Rectal smooth muscle tissue (tissue), 1 donor: ENCODE data around the gene PVR.
A peak's percentile ranks its signal among the peaks of the same experiment; 100 is the strongest.

Experiments used
- H3K27ac ChIP-seq: one replicate; pipeline ENCODE4 v1.7.0; 2013; ENCODE audit warnings: low read depth, low read length, inconsistent platforms
- H3K27me3 ChIP-seq: one replicate; pipeline ENCODE4 v1.7.0; 2013; ENCODE audit warnings: low read length; ENCODE audit not compliant: control insufficient read depth, insufficient read depth
- H3K36me3 ChIP-seq: one replicate; pipeline ENCODE4 v1.7.0; 2013; ENCODE audit warnings: low read length; ENCODE audit not compliant: control insufficient read depth, insufficient read depth
- H3K4me1 ChIP-seq: one replicate; pipeline ENCODE4 v1.7.0; 2013; ENCODE audit warnings: low read length; ENCODE audit not compliant: control insufficient read depth, insufficient read depth
- H3K4me3 ChIP-seq: one replicate; pipeline ENCODE4 v1.7.0; 2013; ENCODE audit warnings: low read length
- H3K9ac ChIP-seq: one replicate; pipeline ENCODE4 v1.7.0; 2013; ENCODE audit warnings: low read length

Gene PVR, protein sequence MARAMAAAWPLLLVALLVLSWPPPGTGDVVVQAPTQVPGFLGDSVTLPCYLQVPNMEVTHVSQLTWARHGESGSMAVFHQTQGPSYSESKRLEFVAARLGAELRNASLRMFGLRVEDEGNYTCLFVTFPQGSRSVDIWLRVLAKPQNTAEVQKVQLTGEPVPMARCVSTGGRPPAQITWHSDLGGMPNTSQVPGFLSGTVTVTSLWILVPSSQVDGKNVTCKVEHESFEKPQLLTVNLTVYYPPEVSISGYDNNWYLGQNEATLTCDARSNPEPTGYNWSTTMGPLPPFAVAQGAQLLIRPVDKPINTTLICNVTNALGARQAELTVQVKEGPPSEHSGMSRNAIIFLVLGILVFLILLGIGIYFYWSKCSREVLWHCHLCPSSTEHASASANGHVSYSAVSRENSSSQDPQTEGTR

GRCh38 chr19:44643605-44644401 is at the start of gene PVR:
TSS of gene PVR (plus strand) at chr19:44643910. CDS start at chr19:44644097, 187 bp downstream.
- Histone ChIP-seq H3K36me3 (peaks cover 3% of the 10 kb centered on the region), H3K4me1 (peaks cover 2% of the 10 kb centered on the region), H3K27me3 (no peaks in the 10 kb centered on the region), H3K27ac (peak within 1 kb of the TSS; percentile 72), H3K4me3 (peak within 1 kb of the TSS; percentile 88), H3K9ac (peak within 1 kb of the TSS; percentile 68)

DNA sequence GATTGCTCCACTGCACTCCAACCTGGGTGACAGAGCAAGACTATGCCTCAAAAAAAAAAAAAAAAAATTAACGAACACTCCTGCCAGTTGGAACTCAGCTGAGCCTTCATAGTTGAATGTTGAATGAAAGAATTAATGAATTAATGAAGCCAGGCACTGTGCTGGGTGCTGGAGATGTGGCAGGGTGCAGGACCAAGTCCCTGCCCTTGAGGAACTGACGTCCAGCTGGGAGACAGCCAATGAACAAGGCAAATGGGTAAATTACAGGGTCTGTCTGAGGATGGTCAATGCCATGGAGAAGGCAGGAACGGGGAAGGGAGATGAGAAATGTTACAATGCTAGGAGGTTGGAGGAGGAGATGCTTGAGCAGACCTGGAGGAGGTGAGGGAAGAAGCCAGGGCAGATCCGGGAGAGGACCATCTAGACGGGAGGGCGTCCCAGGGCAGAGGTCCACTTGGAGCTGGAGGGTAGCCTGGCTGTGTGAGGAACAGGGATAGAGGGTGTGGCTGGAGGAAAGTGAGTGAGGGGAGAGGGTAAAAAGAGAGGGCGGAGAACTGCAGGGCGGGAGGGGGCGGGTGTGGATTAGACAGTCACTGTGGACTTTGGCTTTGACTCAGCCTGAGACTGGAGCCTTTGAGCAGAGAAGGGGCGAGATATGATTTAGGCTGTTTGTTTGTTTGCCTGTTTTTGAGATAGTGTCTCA is 47.1 kb upstream of the PVR start:
- Histone ChIP-seq H3K9ac (no peak overlapping the region), H3K4me1 (no peaks in the 10 kb centered on the region), H3K27ac (no peak overlapping the region), H3K4me3 (no peak overlapping the region), H3K36me3 (no peaks in the 10 kb centered on the region), H3K27me3 (no peaks in the 10 kb centered on the region)

DNA sequence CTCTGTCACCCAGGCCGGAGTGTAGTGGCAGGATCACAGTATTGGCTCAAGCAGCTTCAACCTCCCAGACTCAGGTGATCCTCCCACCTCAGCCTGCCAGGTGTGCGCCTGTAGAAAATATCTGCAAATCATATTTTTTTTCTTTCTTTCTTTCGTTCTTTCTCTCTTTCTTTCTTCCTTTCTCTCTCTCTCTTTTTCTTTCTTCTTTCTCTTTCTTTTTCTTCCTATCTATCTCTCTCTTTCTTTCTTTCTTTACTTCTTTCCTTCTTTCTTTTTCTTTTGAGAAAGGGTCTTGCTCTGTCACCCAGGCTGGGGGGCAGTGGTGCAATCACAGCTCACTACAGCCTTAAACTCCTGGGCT is 46.6 kb upstream of the PVR start:
- no peak overlapping the region for H3K4me3 ChIP-seq
- no peaks in the 10 kb centered on the region for H3K36me3 ChIP-seq
- H3K27ac ChIP-seq = no peak overlapping the region
- H3K4me1 ChIP-seq = no peaks in the 10 kb centered on the region
- no peaks in the 10 kb centered on the region for H3K27me3 ChIP-seq
- no peak overlapping the region for H3K9ac ChIP-seq

DNA sequence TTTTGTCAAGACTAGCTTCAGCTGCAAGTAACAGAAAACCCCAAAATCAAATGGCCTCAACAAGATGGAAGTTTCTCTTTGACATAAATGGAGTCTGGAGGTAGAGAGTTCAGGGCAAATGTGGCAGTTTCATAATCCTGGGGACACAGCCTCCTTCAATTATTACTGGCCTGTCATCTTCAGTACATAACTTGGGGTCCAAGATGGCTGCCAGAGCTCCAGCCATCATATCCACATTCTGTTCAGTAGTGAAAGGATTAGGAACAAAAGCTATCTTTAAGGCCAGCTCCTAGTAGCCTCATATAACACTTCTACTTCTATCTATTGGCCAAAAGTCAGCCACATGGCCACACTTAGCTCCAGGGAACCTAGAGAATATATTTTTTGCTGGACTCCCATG is 45.4 kb upstream of the PVR start:
- no peaks in the 10 kb centered on the region for H3K27me3 ChIP-seq
- no peaks in the 10 kb centered on the region for H3K36me3 ChIP-seq
- no peak overlapping the region for H3K27ac ChIP-seq
- no peaks in the 10 kb centered on the region for H3K4me1 ChIP-seq
- no peak overlapping the region for H3K4me3 ChIP-seq
- no peak overlapping the region for H3K9ac ChIP-seq

GRCh38 chr19:44598880-44599279 is 44.8 kb upstream of the PVR start:
- H3K27me3 ChIP-seq = no peaks in the 10 kb centered on the region
- H3K4me3 ChIP-seq = no peak overlapping the region
- H3K36me3 ChIP-seq = no peaks in the 10 kb centered on the region
- H3K4me1 ChIP-seq = no peaks in the 10 kb centered on the region
- no peak overlapping the region for H3K27ac ChIP-seq
- H3K9ac ChIP-seq = no peak overlapping the region

DNA sequence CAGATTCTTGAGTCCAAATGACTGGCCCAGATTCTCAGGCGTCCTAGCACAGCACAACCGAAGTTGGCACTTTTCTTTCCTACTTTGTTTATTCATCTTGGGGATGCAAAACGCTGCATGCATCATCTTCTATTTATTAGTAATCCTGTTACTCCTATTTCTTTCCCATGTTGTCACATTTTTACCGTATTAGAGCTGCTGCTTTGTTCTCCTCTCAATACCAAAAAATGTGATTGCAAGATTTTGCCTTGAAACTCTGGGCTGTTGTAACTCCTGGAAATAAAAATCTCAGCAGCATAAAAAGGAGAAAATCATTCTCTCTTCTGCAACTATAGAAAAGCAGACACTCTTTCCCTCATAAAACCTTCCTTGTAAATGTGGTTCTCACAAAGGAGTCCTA is 43.2 kb upstream of the PVR start:
- H3K4me3 ChIP-seq = no peak overlapping the region
- no peak overlapping the region for H3K27ac ChIP-seq
- no peaks in the 10 kb centered on the region for H3K27me3 ChIP-seq
- no peaks in the 10 kb centered on the region for H3K4me1 ChIP-seq
- H3K9ac ChIP-seq = no peak overlapping the region
- no peaks in the 10 kb centered on the region for H3K36me3 ChIP-seq

- Histone ChIP-seq H3K9ac (no peak overlapping the region), H3K36me3 (no peaks in the 10 kb centered on the region), H3K27me3 (no peaks in the 10 kb centered on the region), H3K27ac (no peak overlapping the region), H3K4me3 (no peak overlapping the region), H3K4me1 (no peaks in the 10 kb centered on the region)
Observed at GRCh38 chr19:44602081-44602480, 41.6 kb upstream of the PVR start.

DNA sequence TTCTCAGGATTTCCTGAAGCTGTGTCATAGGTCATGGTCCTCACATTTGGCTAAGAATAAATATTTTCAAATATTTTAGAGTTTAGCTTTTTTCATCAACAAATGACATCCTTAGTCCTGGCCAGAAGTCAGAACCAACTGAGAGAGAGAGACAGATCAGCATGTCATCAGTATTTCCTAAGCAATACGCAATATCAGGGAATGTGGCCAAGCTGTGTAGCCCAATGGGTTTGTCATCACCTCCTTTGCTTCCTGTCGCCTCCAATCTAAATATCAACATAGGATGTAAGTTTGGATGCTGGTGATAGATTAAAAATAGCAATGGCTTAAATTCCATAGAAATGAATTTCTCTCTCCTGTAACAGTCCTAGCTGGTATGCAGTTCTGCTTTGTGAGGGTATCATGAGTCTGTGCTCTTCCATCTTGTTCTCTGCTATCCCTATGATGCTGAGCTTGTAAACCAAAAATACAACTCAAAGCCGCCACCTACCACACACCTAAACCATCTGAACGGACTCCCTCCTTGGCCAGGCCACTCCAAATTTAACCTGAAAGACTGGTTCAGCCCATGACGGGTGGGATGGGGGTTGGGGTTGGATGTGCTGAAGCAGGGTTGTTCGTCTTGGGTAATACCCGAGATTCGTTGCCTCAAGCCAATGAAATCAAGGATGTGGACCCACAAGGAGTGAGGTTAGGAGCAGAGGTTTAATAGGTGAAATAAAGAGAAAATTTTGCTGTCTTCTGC is 40.3 kb upstream of the PVR start:
- no peaks in the 10 kb centered on the region for H3K4me1 ChIP-seq
- no peaks in the 10 kb centered on the region for H3K27me3 ChIP-seq
- H3K36me3 ChIP-seq = no peaks in the 10 kb centered on the region
- H3K9ac ChIP-seq = no peak overlapping the region
- no peak overlapping the region for H3K4me3 ChIP-seq
- H3K27ac ChIP-seq = no peak overlapping the region

DNA sequence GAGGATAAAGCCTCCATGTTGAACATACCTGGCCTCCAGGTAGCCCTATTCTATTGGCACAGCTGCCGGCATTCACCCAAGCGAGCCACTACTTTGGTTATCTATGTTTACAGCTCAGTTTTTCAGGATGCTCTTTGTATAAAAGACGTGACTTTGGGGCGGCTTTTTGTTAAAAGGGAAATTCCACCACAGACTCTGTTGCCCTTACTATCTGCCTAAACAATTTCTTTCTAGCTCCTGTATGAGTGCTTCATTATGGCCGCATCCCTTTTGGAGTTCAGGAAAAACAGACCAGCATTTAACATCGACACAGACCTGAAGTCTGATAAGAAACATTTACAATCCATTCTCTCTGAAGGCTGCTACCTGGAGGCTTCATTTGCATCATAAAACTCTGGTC is 39.5 kb upstream of the PVR start:
- H3K4me1 ChIP-seq = no peaks in the 10 kb centered on the region
- no peaks in the 10 kb centered on the region for H3K36me3 ChIP-seq
- no peak overlapping the region for H3K9ac ChIP-seq
- no peak overlapping the region for H3K27ac ChIP-seq
- H3K27me3 ChIP-seq = no peaks in the 10 kb centered on the region
- no peak overlapping the region for H3K4me3 ChIP-seq

- no peak overlapping the region for H3K27ac ChIP-seq
- H3K9ac ChIP-seq = no peak overlapping the region
- no peaks in the 10 kb centered on the region for H3K36me3 ChIP-seq
- no peaks in the 10 kb centered on the region for H3K27me3 ChIP-seq
- no peak overlapping the region for H3K4me3 ChIP-seq
- no peaks in the 10 kb centered on the region for H3K4me1 ChIP-seq
Observed at GRCh38 chr19:44605547-44605946, 38.2 kb upstream of the PVR start.

DNA sequence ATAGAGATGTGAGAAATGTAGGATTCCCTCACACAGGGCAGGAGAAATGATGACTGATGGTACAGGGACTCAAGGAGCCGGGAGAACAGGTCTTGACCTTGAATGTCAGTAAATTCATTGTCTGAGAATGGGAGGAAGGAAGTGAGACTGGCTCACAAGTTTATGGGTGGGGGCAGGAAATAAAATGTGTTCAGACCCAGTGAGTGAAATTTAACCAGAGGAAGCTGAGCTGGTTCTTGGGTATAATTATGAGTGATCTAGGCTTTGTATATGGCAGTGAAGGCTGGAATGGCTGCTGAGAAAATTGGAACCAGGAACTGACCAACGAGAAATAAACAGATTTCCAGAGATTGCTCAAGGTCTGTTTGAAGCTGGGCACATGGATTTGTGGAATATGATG is 36.7 kb upstream of the PVR start:
- H3K4me3 ChIP-seq = no peak overlapping the region
- no peaks in the 10 kb centered on the region for H3K4me1 ChIP-seq
- no peak overlapping the region for H3K27ac ChIP-seq
- H3K36me3 ChIP-seq = no peaks in the 10 kb centered on the region
- H3K9ac ChIP-seq = no peak overlapping the region
- H3K27me3 ChIP-seq = no peaks in the 10 kb centered on the region

GRCh38 chr19:44607917-44608316 is 35.8 kb upstream of the PVR start:
- Histone ChIP-seq H3K9ac (no peak overlapping the region), H3K27ac (no peak overlapping the region), H3K4me3 (no peak overlapping the region), H3K27me3 (no peaks in the 10 kb centered on the region), H3K36me3 (no peaks in the 10 kb centered on the region), H3K4me1 (no peaks in the 10 kb centered on the region)
